SK-N-SH treated with all-trans-retinoic acid at 6 μM for 48 hours (cell line): Measurements from ENCODE around the gene NDUFA11.

Experiments used
- ATAC-seq: fragments of 200-7000 bp; cut with Tn5 transposase; 3 replicates; pipeline ENCODE4 v1.9.1; 2020; ENCODE audit warnings: mild to moderate bottlenecking, moderate library complexity
- ARNTL ChIP-seq: fragments of 450-650 bp; formaldehyde crosslinking; IDR thresholded peaks from 2 replicates; pipeline ENCODE4 v1.5.0; 2020; ENCODE audit warnings: low read depth, mild to moderate bottlenecking, moderate library complexity, borderline replicate concordance
- BACH2 ChIP-seq: fragments of 250-450 bp; sonication (Bioruptor Pico); IDR thresholded peaks from 2 replicates; pipeline ENCODE4 v1.9.0; 2021; ENCODE audit warnings: mild to moderate bottlenecking, borderline replicate concordance
- CREB5 ChIP-seq: fragments of 250-450 bp; sonication (Bioruptor Pico); IDR thresholded peaks from 2 replicates; pipeline ENCODE4 v1.5.1; 2020; ENCODE audit warnings: low read depth, mild to moderate bottlenecking, moderate library complexity
- CSRNP3 ChIP-seq: fragments of 250-450 bp; sonication (Bioruptor Pico); IDR thresholded peaks from 2 replicates; pipeline ENCODE4 v1.5.1; 2021; ENCODE audit warnings: mild to moderate bottlenecking, moderate library complexity
- ESRRG ChIP-seq: fragments of 250-450 bp; sonication (Bioruptor Pico); IDR thresholded peaks from 2 replicates; pipeline ENCODE4 v1.6.1; 2021; ENCODE audit warnings: mild to moderate bottlenecking
- GLIS3 ChIP-seq: fragments of 250-450 bp; sonication (Bioruptor Pico); IDR thresholded peaks from 2 replicates; pipeline ENCODE4 v1.5.0; 2020; ENCODE audit warnings: mild to moderate bottlenecking, moderate library complexity
- OSR1 ChIP-seq: fragments of 250-450 bp; sonication (Bioruptor Pico); IDR thresholded peaks from 2 replicates; pipeline ENCODE4 v1.8.0; 2022; ENCODE audit warnings: moderate library complexity, mild to moderate bottlenecking, inconsistent platforms
- PATZ1 ChIP-seq: fragments of 250-450 bp; sonication (Bioruptor Pico); IDR thresholded peaks from 2 replicates; pipeline ENCODE4 v1.8.0; 2020; ENCODE audit warnings: mild to moderate bottlenecking, moderate library complexity, borderline replicate concordance
- POU6F1 ChIP-seq: fragments of 250-450 bp; sonication (Bioruptor Pico); IDR thresholded peaks from 2 replicates; pipeline ENCODE4 v1.8.0; 2021; ENCODE audit warnings: low read depth, mild to moderate bottlenecking, moderate library complexity, borderline replicate concordance
- PPARA ChIP-seq: fragments of 250-450 bp; sonication (Bioruptor Pico); IDR thresholded peaks from 2 replicates; pipeline ENCODE4 v1.5.0; 2020; ENCODE audit warnings: mild to moderate bottlenecking, borderline replicate concordance
- RARB ChIP-seq: fragments of 250-450 bp; sonication (Bioruptor Pico); IDR thresholded peaks from 2 replicates; pipeline ENCODE4 v1.8.0; 2021; ENCODE audit warnings: mild to moderate bottlenecking, moderate library complexity
- TSHZ2 ChIP-seq: fragments of 250-450 bp; sonication (Bioruptor Pico); IDR thresholded peaks from 2 replicates; pipeline ENCODE4 v1.5.0; 2020; ENCODE audit warnings: mild to moderate bottlenecking, moderate library complexity
- ZC3H10 ChIP-seq: fragments of 250-450 bp; sonication (Bioruptor Pico); IDR thresholded peaks from 2 replicates; pipeline ENCODE4 v1.5.1; 2021; ENCODE audit warnings: mild to moderate bottlenecking, moderate library complexity
- ZFP3 ChIP-seq: fragments of 250-450 bp; sonication (Bioruptor Pico); IDR thresholded peaks from 2 replicates; pipeline ENCODE4 v1.5.0; 2020; ENCODE audit warnings: mild to moderate bottlenecking, moderate library complexity
- ZNF565 ChIP-seq: fragments of 450-650 bp; formaldehyde crosslinking; conservative IDR thresholded peaks from 2 replicates; pipeline ENCODE4 v1.5.0; 2020; ENCODE audit warnings: low read depth, mild to moderate bottlenecking, moderate library complexity

Gene NDUFA11

GRCh38 chr19:5933391-5934068 lies 29.9 kb upstream of the NDUFA11 start:
- ATAC-seq, result no peak

More at GRCh38 chr19:5933391-5934068, 29.9 kb upstream of the NDUFA11 start:
- TF ChIP-seq ARNTL (CRISPR knock-in tag) (no peak), OSR1 (CRISPR knock-in tag) (no peak), ZC3H10 (no peak), PPARA (no peak), CREB5 (CRISPR knock-in tag) (no peak), ZNF565 (CRISPR knock-in tag) (no peak), RARB (CRISPR knock-in tag) (no peak), ZFP3 (CRISPR knock-in tag) (no peak), POU6F1 (no peak), PATZ1 (CRISPR knock-in tag) (no peak), GLIS3 (CRISPR knock-in tag) (no peak), BACH2 (CRISPR knock-in tag) (no peak), CSRNP3 (CRISPR knock-in tag) (no peak), ESRRG (no peak), TSHZ2 (CRISPR knock-in tag) (no peak)
